Esophagus mucosa (tissue), 1 donor: ENCODE measurements around the gene PDAP1. TPM values are rescaled to one million over a fixed set of nuclear protein-coding genes. Genes with fewer than 3 reads are reported as not detected.
"Not testable (repeated sequence)": the region's sequence is repeated elsewhere in the genome, so short reads cannot be mapped to it uniquely, and the experiment has no call there.

Source experiments
- ATAC-seq: fragments of 200-7000 bp; cut with Tn5 transposase; one replicate; pipeline ENCODE4 v1.9.1; 2020
- total RNA-seq: library from RNA; stranded (reverse); gene quantifications from one replicate; pipeline ENCODE4 v1.2.4, GENCODE V29; 2023
- donor health status: DM: yes; HTN: yes; CAD: no.

PDAP1 gene
- 94.4 TPM for total RNA-seq

GRCh38 chr7:99408379-99409191, at the start of gene PDAP1, which contains the start of gene BUD31:
Gene PDAP1, minus strand, starts transcription at chr7:99408597. Its CDS starts 49 bp downstream, at chr7:99408548.
Gene BUD31, plus strand, starts transcription at chr7:99408969. Its CDS starts 2,124 bp downstream, at chr7:99411093.
- peak; percentile 95 for ATAC-seq

- no peak for ATAC-seq
Observed at GRCh38 chr7:99457650-99458493, 49.5 kb upstream of the PDAP1 start.

GRCh38 chr7:99457050-99457649, 48.8 kb upstream of the PDAP1 start:
- no peak for ATAC-seq

GRCh38 chr7:99456288-99456687, 47.9 kb upstream of the PDAP1 start:
- no peak for ATAC-seq

- no peak for ATAC-seq
Observed at GRCh38 chr7:99455874-99456273, 47.5 kb upstream of the PDAP1 start.

- peak; percentile 78 for ATAC-seq
Observed at GRCh38 chr7:99453105-99453504, 44.7 kb upstream of the PDAP1 start.

GRCh38 chr7:99452541-99452940, 44.1 kb upstream of the PDAP1 start:
- peak; percentile 23 for ATAC-seq

GRCh38 chr7:99451936-99452335, 43.5 kb upstream of the PDAP1 start:
- peak; percentile 53 for ATAC-seq

GRCh38 chr7:99449326-99449725, 40.9 kb upstream of the PDAP1 start:
- no peak for ATAC-seq

- no peak for ATAC-seq
Observed at GRCh38 chr7:99448855-99449254, 40.5 kb upstream of the PDAP1 start.

- ATAC-seq: no peak
Observed at GRCh38 chr7:99447943-99448342, 39.5 kb upstream of the PDAP1 start.

GRCh38 chr7:99446096-99446495, 37.7 kb upstream of the PDAP1 start:
- ATAC-seq: no peak

GRCh38 chr7:99440195-99440594, 31.8 kb upstream of the PDAP1 start:
- ATAC-seq: no peak

- peak; percentile 94 for ATAC-seq
Observed at GRCh38 chr7:99438573-99439480, 30.4 kb upstream of the PDAP1 start, which contains the start of the genes CPSF4 and PTCD1. Gene CPSF4, plus strand, starts transcription at chr7:99438943. Its CDS starts 140 bp downstream, at chr7:99439083. Gene PTCD1, minus strand, starts transcription at chr7:99438798. Its CDS starts 3,556 bp downstream, at chr7:99435242.

GRCh38 chr7:99437946-99438572, 29.7 kb upstream of the PDAP1 start:
- peak; percentile 12 for ATAC-seq

- no peak for ATAC-seq
Observed at GRCh38 chr7:99433158-99433557, 24.8 kb upstream of the PDAP1 start.

- ATAC-seq: not testable (repeated sequence)
Observed at GRCh38 chr7:99431756-99432540, 23.6 kb upstream of the PDAP1 start.

GRCh38 chr7:99429756-99430155, 21.4 kb upstream of the PDAP1 start:
- peak; percentile 8 for ATAC-seq

GRCh38 chr7:99428972-99429566, 20.7 kb upstream of the PDAP1 start:
- peak; percentile 2 for ATAC-seq
